ENCODE data around the gene CREB3L4. TPM values are rescaled to one million over a fixed set of nuclear protein-coding genes. Genes with fewer than 3 reads are reported as not detected.
A peak's percentile ranks its signal among the peaks of the same experiment; 100 is the strongest.

Gene CREB3L4, protein sequence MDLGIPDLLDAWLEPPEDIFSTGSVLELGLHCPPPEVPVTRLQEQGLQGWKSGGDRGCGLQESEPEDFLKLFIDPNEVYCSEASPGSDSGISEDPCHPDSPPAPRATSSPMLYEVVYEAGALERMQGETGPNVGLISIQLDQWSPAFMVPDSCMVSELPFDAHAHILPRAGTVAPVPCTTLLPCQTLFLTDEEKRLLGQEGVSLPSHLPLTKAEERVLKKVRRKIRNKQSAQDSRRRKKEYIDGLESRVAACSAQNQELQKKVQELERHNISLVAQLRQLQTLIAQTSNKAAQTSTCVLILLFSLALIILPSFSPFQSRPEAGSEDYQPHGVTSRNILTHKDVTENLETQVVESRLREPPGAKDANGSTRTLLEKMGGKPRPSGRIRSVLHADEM
- total RNA-seq (2021; ENCODE audit: unreplicated experiment): 12.3 TPM
- polyA plus RNA-seq (2012; ENCODE audit: insufficient read length): 14.8 TPM
- Bru-seq, nascent RNA: percentile 51 among the genes with signal in this experiment
- BruChase-seq, experiment 1, labeled RNA remaining after a 2-hour chase: percentile 54 among the genes with signal in this experiment
- percentile 52 among the genes with signal in this experiment for BruChase-seq, experiment 2, labeled RNA remaining after a 6-hour chase
- long read RNA-seq, partial matches to known transcripts: 2 of 11 reads
- long read RNA-seq, other reads (novel, unspliced or antisense): 7 of 11 reads

DNA sequence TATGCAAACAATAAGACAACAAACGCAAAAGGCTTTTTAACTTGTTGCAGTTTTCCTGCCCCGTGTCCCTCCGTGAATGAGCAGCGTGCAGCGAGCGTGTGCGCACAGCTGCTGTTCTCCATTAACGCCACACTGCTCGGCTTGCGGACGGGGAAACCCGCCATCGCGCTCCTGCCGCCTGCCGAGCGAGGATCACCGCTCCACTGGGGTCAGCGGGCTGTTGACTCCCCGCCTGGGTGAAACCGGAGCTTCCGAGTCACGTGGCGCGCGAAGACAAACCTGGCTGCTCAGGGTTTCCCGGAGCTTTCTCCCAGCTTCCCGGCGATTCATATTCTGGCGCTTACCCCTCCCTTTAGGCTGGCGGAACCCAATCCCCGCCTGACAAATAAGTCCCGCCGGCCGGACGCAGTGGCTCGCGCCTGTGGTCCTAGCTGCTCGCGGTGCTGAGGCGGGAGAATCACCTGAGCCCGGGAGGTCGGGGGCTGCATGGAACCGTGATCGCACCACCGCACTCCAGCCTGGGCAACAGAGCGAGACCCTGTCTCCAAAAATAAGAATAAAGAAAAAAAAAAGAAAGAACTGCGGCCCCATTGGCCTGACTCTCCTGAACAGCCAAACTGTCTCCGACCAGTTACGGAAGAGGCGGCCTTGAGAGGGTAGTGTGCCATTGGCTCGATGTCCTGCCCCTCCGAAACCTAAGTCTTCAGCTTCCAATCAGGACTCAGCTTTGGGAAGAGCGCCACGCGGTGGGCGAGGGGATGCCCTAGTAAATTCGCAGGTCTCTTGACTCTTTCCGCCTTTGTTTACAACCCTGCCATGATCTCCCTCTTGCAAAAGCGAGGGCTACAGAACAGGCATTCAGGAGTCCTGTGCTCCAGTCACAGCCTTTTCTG lies at the start of gene CREB3L4:
CREB3L4 (plus strand) TSS at position 796 of the 893 bp plus-strand sequence. CDS start 624 bp downstream, outside the sequence.
- Histone ChIP-seq H3K36me3 (ENCODE audit: control insufficient read depth, insufficient read depth, low read length) (no peaks in the 10 kb centered on the region; the same call in 1 of the 2 replicates), H3K4me1 (ENCODE audit: control insufficient read depth, insufficient read depth, low read length) (peaks cover 13% of the 10 kb centered on the region; the same call in 1 of the 2 replicates), H3K9me3 (ENCODE audit: control insufficient read depth, insufficient read depth, low read depth, low read length) (no peaks in the 10 kb centered on the region), H3K4me3 (ENCODE audit: low read depth in 2 of 2, low read length in 2 of 2) (peak within 1 kb of the TSS; percentile 66 to 70), H3K27ac (ENCODE audit: low read length) (peak within 1 kb of the TSS; percentile 97), H3K27me3 (ENCODE audit: control insufficient read depth, insufficient read depth, low read length) (no peaks in the 10 kb centered on the region)
- ChIA-PET POLR2A (interaction anchor here (0.6 to 1.4 kb wide), 4 partner anchors 10 to 66 kb away, joined by 3 to 4 read pairs (median 4); partner anchors contain the start of genes JTB and RPS27), CTCF (interaction anchor here (0.5 to 1.4 kb wide), 5 partner anchors 10 to 289 kb away, joined by 5 to 9 read pairs (median 6); partner anchors contain the start of genes DENND4B, JTB and NPR1)
- intact Hi-C loops (cut with micrococcal nuclease; ENCODE audit: unreplicated experiment) (no loop called here), in situ Hi-C loops (cut with HindIII; ENCODE audit: low pct_unique_long_range_greater_than_20kb, low sequenced_read_pairs) (no loop called here)
- DNase-seq (ENCODE audit: low read depth, low spot score) (peak; percentile 83), ATAC-seq (peak; percentile 84)
- TSS peak; percentile 30 for BruUV-seq (replicated peaks)
- no peak for TF ChIP-seq TCF7L2 (IDR thresholded peaks at IDR 0.05; ENCODE audit: low read depth, low read length)
- peak; percentile 85 for TF ChIP-seq SIN3A (IDR thresholded peaks at IDR 0.05; ENCODE audit: borderline replicate concordance, insufficient read depth, low read depth, low read length)
- TF ChIP-seq, protein P1, sequence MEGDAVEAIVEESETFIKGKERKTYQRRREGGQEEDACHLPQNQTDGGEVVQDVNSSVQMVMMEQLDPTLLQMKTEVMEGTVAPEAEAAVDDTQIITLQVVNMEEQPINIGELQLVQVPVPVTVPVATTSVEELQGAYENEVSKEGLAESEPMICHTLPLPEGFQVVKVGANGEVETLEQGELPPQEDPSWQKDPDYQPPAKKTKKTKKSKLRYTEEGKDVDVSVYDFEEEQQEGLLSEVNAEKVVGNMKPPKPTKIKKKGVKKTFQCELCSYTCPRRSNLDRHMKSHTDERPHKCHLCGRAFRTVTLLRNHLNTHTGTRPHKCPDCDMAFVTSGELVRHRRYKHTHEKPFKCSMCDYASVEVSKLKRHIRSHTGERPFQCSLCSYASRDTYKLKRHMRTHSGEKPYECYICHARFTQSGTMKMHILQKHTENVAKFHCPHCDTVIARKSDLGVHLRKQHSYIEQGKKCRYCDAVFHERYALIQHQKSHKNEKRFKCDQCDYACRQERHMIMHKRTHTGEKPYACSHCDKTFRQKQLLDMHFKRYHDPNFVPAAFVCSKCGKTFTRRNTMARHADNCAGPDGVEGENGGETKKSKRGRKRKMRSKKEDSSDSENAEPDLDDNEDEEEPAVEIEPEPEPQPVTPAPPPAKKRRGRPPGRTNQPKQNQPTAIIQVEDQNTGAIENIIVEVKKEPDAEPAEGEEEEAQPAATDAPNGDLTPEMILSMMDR (IDR thresholded peaks at IDR 0.05): no peak
- peak; percentile 66 for TF ChIP-seq POLR2AphosphoS5 (IDR thresholded peaks at IDR 0.05; ENCODE audit: low read depth, low read length)
- TF ChIP-seq, protein P2, sequence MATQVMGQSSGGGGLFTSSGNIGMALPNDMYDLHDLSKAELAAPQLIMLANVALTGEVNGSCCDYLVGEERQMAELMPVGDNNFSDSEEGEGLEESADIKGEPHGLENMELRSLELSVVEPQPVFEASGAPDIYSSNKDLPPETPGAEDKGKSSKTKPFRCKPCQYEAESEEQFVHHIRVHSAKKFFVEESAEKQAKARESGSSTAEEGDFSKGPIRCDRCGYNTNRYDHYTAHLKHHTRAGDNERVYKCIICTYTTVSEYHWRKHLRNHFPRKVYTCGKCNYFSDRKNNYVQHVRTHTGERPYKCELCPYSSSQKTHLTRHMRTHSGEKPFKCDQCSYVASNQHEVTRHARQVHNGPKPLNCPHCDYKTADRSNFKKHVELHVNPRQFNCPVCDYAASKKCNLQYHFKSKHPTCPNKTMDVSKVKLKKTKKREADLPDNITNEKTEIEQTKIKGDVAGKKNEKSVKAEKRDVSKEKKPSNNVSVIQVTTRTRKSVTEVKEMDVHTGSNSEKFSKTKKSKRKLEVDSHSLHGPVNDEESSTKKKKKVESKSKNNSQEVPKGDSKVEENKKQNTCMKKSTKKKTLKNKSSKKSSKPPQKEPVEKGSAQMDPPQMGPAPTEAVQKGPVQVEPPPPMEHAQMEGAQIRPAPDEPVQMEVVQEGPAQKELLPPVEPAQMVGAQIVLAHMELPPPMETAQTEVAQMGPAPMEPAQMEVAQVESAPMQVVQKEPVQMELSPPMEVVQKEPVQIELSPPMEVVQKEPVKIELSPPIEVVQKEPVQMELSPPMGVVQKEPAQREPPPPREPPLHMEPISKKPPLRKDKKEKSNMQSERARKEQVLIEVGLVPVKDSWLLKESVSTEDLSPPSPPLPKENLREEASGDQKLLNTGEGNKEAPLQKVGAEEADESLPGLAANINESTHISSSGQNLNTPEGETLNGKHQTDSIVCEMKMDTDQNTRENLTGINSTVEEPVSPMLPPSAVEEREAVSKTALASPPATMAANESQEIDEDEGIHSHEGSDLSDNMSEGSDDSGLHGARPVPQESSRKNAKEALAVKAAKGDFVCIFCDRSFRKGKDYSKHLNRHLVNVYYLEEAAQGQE (IDR thresholded peaks at IDR 0.05; ENCODE audit: insufficient read depth in 1 of 2, low read depth in 2 of 2, low read length in 1 of 2): peak in 1 of 2 experiments; percentile 22; a peak in 1 of 4 replicates

Data from Panc1 (cell line).